Parathyroid adenoma (tissue), 2 donors: ENCODE measurements around the gene ASPDH.

ENCODE experiments used
- H2AFZ ChIP-seq: fragments of 300-600 bp; sonication (generic); one replicate; pipeline ENCODE4 v1.7.0; 2017; ENCODE audit warnings: antibody characterized with exemption, mild to moderate bottlenecking
- H3K27ac ChIP-seq: fragments of 300-600 bp; sonication (generic); one replicate; pipeline ENCODE4 v1.7.0; 2017
- H3K27me3 ChIP-seq: fragments of 300-600 bp; sonication (generic); one replicate; pipeline ENCODE4 v1.7.0; 2017; ENCODE audit warnings: low read length; ENCODE audit not compliant: control insufficient read depth, insufficient read depth
- H3K36me3 ChIP-seq: fragments of 300-600 bp; sonication (generic); one replicate; pipeline ENCODE4 v1.7.0; 2017; ENCODE audit warnings: low read length; ENCODE audit not compliant: control insufficient read depth, insufficient read depth
- H3K4me1 ChIP-seq: fragments of 300-600 bp; sonication (generic); one replicate; pipeline ENCODE4 v1.7.0; 2017; ENCODE audit warnings: control low read depth
- H3K4me2 ChIP-seq: fragments of 300-600 bp; sonication (generic); one replicate; pipeline ENCODE4 v1.7.0; 2017; ENCODE audit warnings: low read length
- H3K4me3 ChIP-seq: fragments of 300-600 bp; sonication (generic); one replicate; pipeline ENCODE4 v1.7.0; 2017; ENCODE audit warnings: low read depth, low read length
- H3K79me2 ChIP-seq: fragments of 300-600 bp; sonication (generic); one replicate; pipeline ENCODE4 v1.7.0; 2017; ENCODE audit warnings: control low read depth
- H3K9ac ChIP-seq: fragments of 300-600 bp; sonication (generic); one replicate; pipeline ENCODE4 v1.7.0; 2017; ENCODE audit warnings: mild to moderate bottlenecking
- H3K9me3 ChIP-seq: fragments of 300-600 bp; sonication (generic); one replicate; pipeline ENCODE4 v1.7.0; 2017; ENCODE audit warnings: low read length; ENCODE audit not compliant: control insufficient read depth
- CTCF ChIP-seq: fragments of 300-600 bp; sonication (generic); IDR thresholded peaks from one replicate; pipeline ENCODE4 v1.7.0; 2017; ENCODE audit warnings: antibody characterized with exemption, mild to moderate bottlenecking
- donor health status: primary hyperparathyroidism.

Gene ASPDH

GRCh38 chr19:50548191-50549058 lies 34.7 kb upstream of the ASPDH start:
- Histone ChIP-seq H3K27me3 (no peaks in the 10 kb centered on the region), H3K4me3 (no peak overlapping the region), H3K9ac (no peak overlapping the region)

GRCh38 chr19:50547385-50548190 lies 33.9 kb upstream of the ASPDH start:
- H2AFZ ChIP-seq = no peak overlapping the region
- no peak overlapping the region for H3K4me2 ChIP-seq
- no peak for TF ChIP-seq CTCF
- no peaks in the 10 kb centered on the region for H3K9me3 ChIP-seq
- H3K36me3 ChIP-seq = no peaks in the 10 kb centered on the region
- H3K27me3 ChIP-seq = no peaks in the 10 kb centered on the region
- no peak overlapping the region for H3K9ac ChIP-seq
- H3K79me2 ChIP-seq = no peaks in the 10 kb centered on the region
- H3K4me1 ChIP-seq = no peaks in the 10 kb centered on the region
- no peak overlapping the region for H3K27ac ChIP-seq
- no peak overlapping the region for H3K4me3 ChIP-seq

More at GRCh38 chr19:50548191-50549058, 34.7 kb upstream of the ASPDH start:
- H3K27ac ChIP-seq = no peak overlapping the region
- H3K9me3 ChIP-seq = no peaks in the 10 kb centered on the region
- no peak overlapping the region for H2AFZ ChIP-seq
- H3K36me3 ChIP-seq = no peaks in the 10 kb centered on the region
- no peaks in the 10 kb centered on the region for H3K4me1 ChIP-seq
- no peak overlapping the region for H3K4me2 ChIP-seq
- H3K79me2 ChIP-seq = no peaks in the 10 kb centered on the region
- no peak for TF ChIP-seq CTCF

- Histone ChIP-seq H3K27me3 (no peaks in the 10 kb centered on the region), H3K4me2 (no peak overlapping the region), H3K79me2 (no peaks in the 10 kb centered on the region), H3K4me1 (no peaks in the 10 kb centered on the region), H3K9ac (no peak overlapping the region), H2AFZ (no peak overlapping the region), H3K27ac (no peak overlapping the region), H3K36me3 (no peaks in the 10 kb centered on the region), H3K4me3 (no peak overlapping the region), H3K9me3 (no peaks in the 10 kb centered on the region)
- TF ChIP-seq CTCF = no peak
These were observed 33.0 kb upstream of the ASPDH start for GRCh38 chr19:50546527-50547221.

- H3K4me1 ChIP-seq = no peaks in the 10 kb centered on the region
- H2AFZ ChIP-seq = no peak overlapping the region
- H3K27me3 ChIP-seq = no peaks in the 10 kb centered on the region
- H3K79me2 ChIP-seq = no peaks in the 10 kb centered on the region
- TF ChIP-seq CTCF = no peak
- no peak overlapping the region for H3K4me3 ChIP-seq
- no peak overlapping the region for H3K9ac ChIP-seq
- no peaks in the 10 kb centered on the region for H3K36me3 ChIP-seq
- no peak overlapping the region for H3K27ac ChIP-seq
- H3K4me2 ChIP-seq = no peak overlapping the region
- no peaks in the 10 kb centered on the region for H3K9me3 ChIP-seq
These were observed 29.2 kb upstream of the ASPDH start for GRCh38 chr19:50542943-50543342.
